COR-L47 (cell line): Measurements from ENCODE around the gene PTCSC3.
"Not testable (repeated sequence)": the region's sequence is repeated elsewhere in the genome, so short reads cannot be mapped to it uniquely, and the experiment has no call there.

Source experiments
- DNase-seq: peaks from one replicate; lab custom pipeline; 2025; lab: John Stamatoyannopoulos, UW

PTCSC3 gene

GRCh38 chr14:36173161-36173560 lies 3.4 kb downstream of the PTCSC3 start:
- no peak for DNase-seq

GRCh38 chr14:36171607-36172006 lies 4.9 kb downstream of the PTCSC3 start:
- DNase-seq, result no peak

- no peak for DNase-seq
Measured at GRCh38 chr14:36167431-36167830, 9.1 kb downstream of the PTCSC3 start.

GRCh38 chr14:36163451-36163850 lies 13.1 kb downstream of the PTCSC3 start:
- no peak for DNase-seq

GRCh38 chr14:36162267-36162666 lies 14.3 kb downstream of the PTCSC3 start:
- DNase-seq, result no peak

GRCh38 chr14:36161776-36162175 lies 14.7 kb downstream of the PTCSC3 start:
- DNase-seq, result no peak

- no peak for DNase-seq
Measured at GRCh38 chr14:36151335-36151734, 25.2 kb downstream of the PTCSC3 start.

- DNase-seq, result no peak
Measured at GRCh38 chr14:36134038-36134437, 42.5 kb downstream of the PTCSC3 start.

GRCh38 chr14:36132826-36133225 lies 43.7 kb downstream of the PTCSC3 start:
- no peak for DNase-seq

GRCh38 chr14:36130186-36130585 lies 46.3 kb downstream of the PTCSC3 start:
- no peak for DNase-seq

- DNase-seq, result no peak
Measured at GRCh38 chr14:36129181-36129580, 47.3 kb downstream of the PTCSC3 start.

GRCh38 chr14:36113341-36113740 lies 63.2 kb downstream of the PTCSC3 start:
- no peak for DNase-seq

GRCh38 chr14:36111822-36112583 lies 64.5 kb downstream of the PTCSC3 start:
- DNase-seq, result no peak

- peak; percentile 21 for DNase-seq
Measured at GRCh38 chr14:36105401-36105800, 71.1 kb downstream of the PTCSC3 start.

GRCh38 chr14:36104258-36104657 lies 72.3 kb downstream of the PTCSC3 start:
- DNase-seq, result not testable (repeated sequence)

- DNase-seq, result no peak
Measured at GRCh38 chr14:36099619-36100018, 76.9 kb downstream of the PTCSC3 start.

- no peak for DNase-seq
Measured at GRCh38 chr14:36097356-36097755, 79.2 kb downstream of the PTCSC3 start.

- no peak for DNase-seq
Measured at GRCh38 chr14:36096090-36096489, 80.4 kb downstream of the PTCSC3 start.

- DNase-seq, result no peak
Measured at GRCh38 chr14:36094963-36095362, 81.6 kb downstream of the PTCSC3 start.

- no peak for DNase-seq
Measured at GRCh38 chr14:36091096-36091495, 85.4 kb downstream of the PTCSC3 start.

- DNase-seq, result no peak
Measured at GRCh38 chr14:36087411-36087810, 89.1 kb downstream of the PTCSC3 start.

- no peak for DNase-seq
Measured at GRCh38 chr14:36086629-36087395, 89.7 kb downstream of the PTCSC3 start.

GRCh38 chr14:36085861-36086260 lies 90.7 kb downstream of the PTCSC3 start:
- DNase-seq, result no peak
